IMR-90 (cell line): ENCODE data around the gene SRSF4. TPM values are rescaled to one million over a fixed set of nuclear protein-coding genes. Genes with fewer than 3 reads are reported as not detected.

Source experiments
- ATAC-seq: fragments of 200-7000 bp; cut with Tn5 transposase; 2 replicates; pipeline ENCODE4 v1.9.1; 2020; ENCODE audit warnings: low read depth, mild to moderate bottlenecking, moderate library complexity
- BruUV-seq: library from RNA; stranded (reverse); fragments of 400-500 nt; replicated peaks from 2 replicates; lab custom pipeline; 2021; lab: Mats Ljungman, UMichigan
- CTCF ChIA-PET: fragments of 300-600 bp; formaldehyde crosslinking; extraction: SDS; loops from one replicate; lab custom pipeline; 2021; ENCODE audit warnings: antibody characterized with exemption; lab: Yijun Ruan, JAX
- POLR2A ChIA-PET: fragments of 300-600 bp; sonication (Branson Sonifier 250); formaldehyde crosslinking; loops from one replicate; lab custom pipeline; 2022; ENCODE audit warnings: antibody characterized with exemption; ENCODE audit not compliant: unreplicated experiment; lab: Charles Lee
- DNase-seq: peaks from one replicate; pipeline ENCODE4 v3.0.0; 2013
- H2AFZ ChIP-seq: replicated peaks from 2 replicates; pipeline ENCODE3; 2013; ENCODE audit warnings: low read length, mild to moderate bottlenecking; ENCODE audit not compliant: poor library complexity
- H2AK5ac ChIP-seq: 2 replicates; pipeline ENCODE4 v1.6.1; 2013; ENCODE audit warnings: low read depth, low read length, inconsistent platforms
- H2AK9ac ChIP-seq: replicated peaks from 2 replicates; pipeline ENCODE3; 2013; ENCODE audit warnings: mild to moderate bottlenecking, low read depth, low read length, moderate library complexity; ENCODE audit not compliant: poor library complexity
- H2BK120ac ChIP-seq: 2 replicates; pipeline ENCODE4 v1.6.1; 2013; ENCODE audit warnings: low read depth, low read length, inconsistent platforms
- H2BK15ac ChIP-seq: 3 replicates; pipeline ENCODE4 v1.6.1; 2013; ENCODE audit warnings: low read depth, low read length, inconsistent platforms
- H2BK20ac ChIP-seq: 2 replicates; pipeline ENCODE4 v1.6.1; 2013; ENCODE audit warnings: low read depth, mild to moderate bottlenecking, inconsistent platforms, low read length, moderate library complexity
- H2BK5ac ChIP-seq: 2 replicates; pipeline ENCODE4 v1.6.1; 2013; ENCODE audit warnings: mild to moderate bottlenecking, low read depth, low read length, inconsistent platforms; ENCODE audit not compliant: poor library complexity, severe bottlenecking
- H3K14ac ChIP-seq: replicated peaks from 2 replicates; pipeline ENCODE4 v1.6.1; 2013; ENCODE audit warnings: low read depth, low read length, inconsistent platforms
- H3K18ac ChIP-seq: 2 replicates; pipeline ENCODE4 v1.6.1; 2013; ENCODE audit warnings: low read depth, low read length, control low read depth
- H3K23ac ChIP-seq: 2 replicates; pipeline ENCODE4 v1.6.1; 2013; ENCODE audit warnings: low read depth, low read length, inconsistent platforms
- H3K27ac ChIP-seq: 2 replicates; pipeline ENCODE4 v1.5.1; 2013; ENCODE audit warnings: mild to moderate bottlenecking, control low read depth, low read length; ENCODE audit not compliant: insufficient read depth
- H3K27me3 ChIP-seq: 2 replicates; pipeline ENCODE4 v1.6.1; 2013; ENCODE audit warnings: low read length; ENCODE audit not compliant: control insufficient read depth, insufficient read depth
- H3K36me3 ChIP-seq: 2 replicates; pipeline ENCODE4 v1.6.1; 2013; ENCODE audit warnings: low read length, mixed read lengths; ENCODE audit not compliant: control insufficient read depth, insufficient read depth
- H3K4ac ChIP-seq: 2 replicates; pipeline ENCODE4 v1.6.1; 2013; ENCODE audit warnings: low read depth, low read length, inconsistent platforms
- H3K4me1 ChIP-seq: 2 replicates; pipeline ENCODE4 v1.6.1; 2013; ENCODE audit warnings: low read length, mixed read lengths; ENCODE audit not compliant: control insufficient read depth, insufficient read depth
- H3K4me2 ChIP-seq: 2 replicates; pipeline ENCODE4 v1.6.1; 2013; ENCODE audit warnings: low read depth, mild to moderate bottlenecking, control low read depth, low read length, moderate library complexity
- H3K4me3 ChIP-seq: 2 replicates; pipeline ENCODE4 v1.5.1; 2013; ENCODE audit warnings: low read depth, mild to moderate bottlenecking, control low read depth, low read length, moderate library complexity; ENCODE audit not compliant: insufficient read depth
- H3K56ac ChIP-seq: 2 replicates; pipeline ENCODE4 v1.6.1; 2013; ENCODE audit warnings: low read length, inconsistent platforms; ENCODE audit not compliant: insufficient read depth; ENCODE audit errors: extremely low read depth
- H3K79me1 ChIP-seq, 2 experiments: 2 replicates each; pipeline ENCODE4 v1.6.1; 2013; ENCODE audit warnings: low read length in 2 of 2, inconsistent platforms in 1 of 2, low read depth in 1 of 2
- H3K9ac ChIP-seq: 2 replicates; pipeline ENCODE4 v1.6.1; 2013; ENCODE audit warnings: low read depth, low read length, control low read depth
- H3K9me1 ChIP-seq: 2 replicates; pipeline ENCODE4 v1.6.1; 2013; ENCODE audit warnings: low read length, inconsistent platforms; ENCODE audit not compliant: insufficient read depth
- H3K9me3 ChIP-seq: 2 replicates; pipeline ENCODE4 v1.6.1; 2013; ENCODE audit warnings: low read length; ENCODE audit not compliant: control insufficient read depth, insufficient read depth
- H4K20me1 ChIP-seq: 2 replicates; pipeline ENCODE4 v1.6.1; 2013; ENCODE audit warnings: low read length, inconsistent platforms; ENCODE audit not compliant: insufficient read depth
- H4K5ac ChIP-seq: 2 replicates; pipeline ENCODE4 v1.6.1; 2013; ENCODE audit warnings: mild to moderate bottlenecking, low read depth, low read length, control low read depth
- H4K8ac ChIP-seq, 2 experiments: 2 replicates each; pipeline ENCODE4 v1.6.1; 2013; ENCODE audit warnings: low read depth in 2 of 2, low read length in 2 of 2, control low read depth in 1 of 2, inconsistent platforms in 1 of 2
- H4K91ac ChIP-seq: 2 replicates; pipeline ENCODE4 v1.6.1; 2013; ENCODE audit warnings: low read depth, low read length, inconsistent platforms; ENCODE audit not compliant: insufficient read depth
- CHD1 ChIP-seq: IDR thresholded peaks from 2 replicates; pipeline ENCODE4 v1.6.1; 2012; ENCODE audit warnings: low read depth, low read length, improper control_type of control experiment
- FOS ChIP-seq: fragments of 150-350 bp; IDR thresholded peaks from 2 replicates; pipeline ENCODE4 v1.6.1; 2016; ENCODE audit warnings: low read depth, low read length
- MAFK ChIP-seq: IDR thresholded peaks from 2 replicates; pipeline ENCODE4 v1.6.1; 2012; ENCODE audit warnings: low read depth, low read length, improper control_type of control experiment
- MXI1 ChIP-seq: IDR thresholded peaks from 2 replicates; pipeline ENCODE4 v1.6.1; 2012; ENCODE audit warnings: low read depth, mild to moderate bottlenecking, low read length, moderate library complexity, borderline replicate concordance
- NFE2L2 ChIP-seq: fragments of 150-350 bp; IDR thresholded peaks from 2 replicates; pipeline ENCODE4 v1.6.1; 2016; ENCODE audit warnings: low read depth, mild to moderate bottlenecking, low read length
- RCOR1 ChIP-seq: IDR thresholded peaks from 2 replicates; pipeline ENCODE4 v1.6.1; 2012; ENCODE audit warnings: mild to moderate bottlenecking, low read length, improper control_type of control experiment; ENCODE audit not compliant: insufficient replicate concordance
- whole genome bisulfite sequencing, 2 experiments: methylation state at CpG; one replicate each; pipeline versions ENCODE4 v1.1.5 to v1.1.7; 2013; ENCODE audit warnings: missing lambda C conversion rate in 2 of 2; ENCODE audit not compliant: insufficient read length in 1 of 2; ENCODE audit errors: extremely low coverage in 2 of 2; 5-methylcytosine and 5-hydroxymethylcytosine counted together
- dilution Hi-C: fragments of 300-500 bp; cut with HindIII; formaldehyde crosslinking; loops from one replicate; pipeline ENCODE4 v1.14.3; 2018; ENCODE audit warnings: low sequenced_read_pairs; ENCODE audit not compliant: unreplicated experiment
- in situ Hi-C: fragments of 300-500 bp; cut with MboI; formaldehyde crosslinking; loops from 3 replicates; pipeline ENCODE4 v1.14.3; 2019; ENCODE audit warnings: low sequenced_read_pairs, inconsistent platforms, mixed read lengths
- intact Hi-C: fragments of 100-400 bp; cut with micrococcal nuclease; formaldehyde crosslinking; loops from 2 replicates; pipeline ENCODE4 v1.10.0; 2022
- polyA plus RNA-seq, 3 experiments: library from polyadenylated mRNA; depleted of rRNA; stranded (reverse); fragments of >200 nt; gene quantifications; 2 replicates each; pipeline ENCODE4 v1.2.3, GENCODE V29; 2012; ENCODE audit warnings: low replicate concordance in 1 of 3
- total RNA-seq: library from RNA; depleted of rRNA; stranded (reverse); fragments of >200 nt; gene quantifications from 2 replicates; pipeline ENCODE4 v1.2.3, GENCODE V29; 2012

SRSF4 gene
- total and polyA plus RNA-seq, 2 of the 4 experiments (the other 2 are of a cell fraction), result 20.8 to 48.5 TPM

DNA sequence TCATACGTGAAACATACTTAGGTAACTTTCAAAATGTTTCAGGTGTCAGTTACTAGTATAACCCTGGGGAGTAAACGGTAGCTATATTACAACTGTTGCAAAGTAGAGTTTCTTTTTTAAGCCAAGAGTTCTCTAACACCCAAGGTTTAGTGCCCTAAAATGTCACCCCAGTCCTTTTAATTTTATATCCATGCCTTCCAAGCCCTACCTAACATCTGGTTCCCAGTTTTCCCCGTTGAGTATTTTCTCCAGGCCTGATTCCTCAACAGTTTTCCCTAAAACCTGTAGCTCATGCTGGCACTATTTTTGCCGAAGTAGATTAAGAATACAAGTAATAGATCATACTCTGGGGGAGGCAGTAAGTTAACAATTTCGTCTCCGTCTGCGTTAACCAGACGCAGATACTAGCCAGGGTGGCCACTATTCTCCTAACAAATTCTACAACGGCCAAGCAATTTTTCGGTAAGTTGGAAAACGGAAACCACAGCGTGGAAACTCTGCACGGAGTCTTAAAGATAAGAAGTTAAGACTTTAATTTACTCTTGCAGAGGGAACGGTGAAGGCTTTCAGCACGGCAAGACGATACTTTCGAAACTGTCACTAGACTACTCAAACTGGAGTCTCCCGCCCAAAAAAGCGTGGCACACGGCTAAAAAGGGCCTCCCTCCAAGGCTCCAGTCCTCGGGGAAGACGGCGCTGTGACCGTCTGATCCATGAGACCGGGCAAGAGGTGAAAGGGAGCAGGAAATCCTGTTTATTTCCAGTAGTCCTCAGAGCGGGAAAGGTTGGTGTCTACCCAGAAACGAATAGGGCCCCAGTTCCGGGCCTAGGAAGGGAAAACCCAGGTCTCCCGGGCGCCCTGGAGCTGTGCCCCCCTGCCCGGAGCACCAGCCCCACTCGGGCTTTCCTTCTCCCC, 945 bp downstream of the SRSF4 start:
- no TSS peak for BruUV-seq
- ATAC-seq (peak; percentile 2), DNase-seq (no peak)
- H2BK120ac ChIP-seq, result 0 out of 2 replicates have a peak overlapping the region, but pooled peaks have one; percentile 9
- H3K9ac ChIP-seq, result peak overlapping the region; percentile 98
- POLR2A ChIA-PET, result interaction anchor here (0.6 to 2.4 kb wide), 5 partner anchors 10 to 444 kb away, joined by 4 to 28 read pairs (median 7); partner anchors contain the start of gene YTHDF2
- in situ Hi-C loops (no loop called here), intact Hi-C loops (loop anchor here (2.0 to 5.0 kb wide), 2 partner anchors 58 to 298 kb away; partner anchors contain the start of gene TMEM200B), dilution Hi-C loops (no loop called here)
- H4K5ac ChIP-seq, result peak overlapping the region; percentile 36
- peak overlapping the region; percentile 90 for H2BK5ac ChIP-seq
- H2AK5ac ChIP-seq, result peak overlapping the region; percentile 94
- H3K23ac ChIP-seq, result peak overlapping the region; percentile 86
- H3K9me3 ChIP-seq, result no peaks in the 10 kb centered on the region
- H3K4me1 ChIP-seq, result peaks cover 10% of the 10 kb centered on the region
- H3K18ac ChIP-seq, result peak overlapping the region; percentile 56
- H3K27me3 ChIP-seq, result no peaks in the 10 kb centered on the region
- H3K4ac ChIP-seq, result peak overlapping the region; percentile 89
- WGBS, 2 experiments, result 0% methylated on average over 10 of the region's 32 CpGs; no CpG with 5 or more reads in 1 of the 2 experiments
- H2AK9ac ChIP-seq, result peak overlapping the region; percentile 99
- H3K4me3 ChIP-seq, result peak overlapping the region; percentile 84
- peak overlapping the region; percentile 27; the same call in 1 of the 2 replicates for H4K91ac ChIP-seq
- H3K27ac ChIP-seq, result peak overlapping the region; percentile 97
- no peak overlapping the region for H2BK15ac ChIP-seq
- peak overlapping the region; percentile 95 for H3K14ac ChIP-seq
- H3K4me2 ChIP-seq, result peak overlapping the region; percentile 90
- H3K79me1 ChIP-seq, result peaks cover 0 to 26% of the 10 kb centered on the region in 2 experiments; a peak in 2 of 4 replicates
- peaks cover 6% of the 10 kb centered on the region for H3K36me3 ChIP-seq
- H4K20me1 ChIP-seq, result peaks cover 57% of the 10 kb centered on the region
- peak overlapping the region; percentile 91 for H3K56ac ChIP-seq
- peaks cover 8% of the 10 kb centered on the region for H3K9me1 ChIP-seq
- TF ChIP-seq MAFK (no peak), MXI1 (peak; percentile 42; the same call in 1 of the 2 replicates), RCOR1 (no peak), CHD1 (0 out of 2 replicates have a peak, but pooled peaks have one; percentile 23), FOS (no peak), NFE2L2 (no peak)
- CTCF ChIA-PET, result interaction anchor here (0.7 to 1.6 kb wide), 5 partner anchors 16 to 444 kb away, joined by 3 to 17 read pairs (median 4); partner anchors contain the start of gene YTHDF2
- H2AFZ ChIP-seq, result peak overlapping the region; percentile 99
- peak overlapping the region; percentile 64 to 92; a peak in 3 of 4 replicates for H4K8ac ChIP-seq
- no peak overlapping the region for H2BK20ac ChIP-seq
